GM12878 (cell line): Measurements from ENCODE around the gene EID1. TPM values are rescaled to one million over a fixed set of nuclear protein-coding genes. Genes with fewer than 3 reads are reported as not detected.

ENCODE experiments used
- ATAC-seq: fragments of 200-7000 bp; cut with Tn5 transposase; 3 replicates; pipeline ENCODE4 v1.9.1; 2020; ENCODE audit warnings: mild to moderate bottlenecking, moderate library complexity
- BruUV-seq: library from RNA; stranded (reverse); fragments of 400-500 nt; replicated peaks from 2 replicates; lab custom pipeline; 2021; lab: Mats Ljungman, UMichigan
- CTCF ChIA-PET: fragments of 300-600 bp; sonication (Branson Sonifier 250); formaldehyde crosslinking; extraction: SDS; loops from one replicate; lab custom pipeline; 2021; ENCODE audit warnings: inconsistent platforms; lab: Yijun Ruan, JAX
- POLR2A ChIA-PET: fragments of 350-600 bp; formaldehyde crosslinking; extraction: SDS; loops from one replicate; lab custom pipeline; 2021; ENCODE audit warnings: inconsistent platforms; lab: Charles Lee
- RAD21 ChIA-PET: fragments of 300-600 bp; sonication (Branson Sonifier 250); formaldehyde crosslinking; loops from one replicate; lab custom pipeline; 2023; ENCODE audit warnings: antibody characterized with exemption; ENCODE audit not compliant: unreplicated experiment; lab: Charles Lee
- SMC1A ChIA-PET: fragments of 300-600 bp; sonication (Branson Sonifier 250); formaldehyde crosslinking; loops from one replicate; lab custom pipeline; 2023; ENCODE audit not compliant: unreplicated experiment, uncharacterized antibody; lab: Charles Lee
- DNase-seq: peaks from one replicate; pipeline ENCODE4 v3.0.0-alpha.2; 2011; ENCODE audit warnings: low read depth, low spot score
- FAIRE-seq: peaks from 3 replicates; lab custom pipeline; 2011; peaks lifted over from hg19 to GRCh38; lab: Jason Lieb, UNC
- H2AFZ ChIP-seq: 2 replicates; pipeline ENCODE4 v1.6.0; 2011; ENCODE audit warnings: low read depth, low read length, control low read depth; ENCODE audit not compliant: control insufficient read depth
- H3K27ac ChIP-seq: 2 replicates; pipeline ENCODE4 v1.5.1; 2011; ENCODE audit warnings: control low read depth; ENCODE audit not compliant: control insufficient read depth, insufficient read depth
- H3K27me3 ChIP-seq, 2 experiments: replicated peaks in 1 of 2; 2 replicates each; pipeline versions ENCODE4 v1.6.0 to v1.6.1; 2011; ENCODE audit warnings: low read length in 1 of 2; ENCODE audit not compliant: control insufficient read depth in 2 of 2, insufficient read depth in 2 of 2
- H3K36me3 ChIP-seq, 2 experiments: 2 replicates each; pipeline ENCODE4 v1.5.1; 2011; ENCODE audit warnings: low read length in 1 of 2; ENCODE audit not compliant: control insufficient read depth in 2 of 2, insufficient read depth in 2 of 2
- H3K4me1 ChIP-seq: 2 replicates; pipeline ENCODE4 v1.6.1; 2011; ENCODE audit warnings: mild to moderate bottlenecking, low read length, moderate library complexity, mixed read lengths; ENCODE audit not compliant: control insufficient read depth, insufficient read depth
- H3K4me2 ChIP-seq: 2 replicates; pipeline ENCODE4 v1.6.0; 2011; ENCODE audit warnings: control low read depth; ENCODE audit not compliant: control insufficient read depth, insufficient read depth
- H3K4me3 ChIP-seq: fragments of 200-600 bp; sonication (generic); 2 replicates; pipeline ENCODE4 v1.5.1; 2016
- H3K79me2 ChIP-seq: 2 replicates; pipeline ENCODE4 v1.6.0; 2011; ENCODE audit warnings: low read length; ENCODE audit not compliant: control insufficient read depth, insufficient read depth
- H3K9ac ChIP-seq: 2 replicates; pipeline ENCODE4 v1.8.0; 2011; ENCODE audit warnings: low read length, control low read depth, mixed read lengths; ENCODE audit not compliant: control insufficient read depth, insufficient read depth
- H3K9me3 ChIP-seq: replicated peaks from 3 replicates; pipeline ENCODE4 v1.5.1; 2011; ENCODE audit warnings: mild to moderate bottlenecking, low read length; ENCODE audit not compliant: control insufficient read depth, insufficient read depth
- H4K20me1 ChIP-seq: 2 replicates; pipeline ENCODE4 v1.6.0; 2011; ENCODE audit not compliant: control insufficient read depth, insufficient read depth
- CBX3 ChIP-seq: fragments of 200-600 bp; sonication (generic); IDR thresholded peaks from 2 replicates; pipeline ENCODE4 v1.6.1; 2016; ENCODE audit warnings: low read depth, borderline replicate concordance
- CEBPB ChIP-seq, 2 experiments: fragments of 150-350 bp in 1 of 2; IDR thresholded peaks; 2 replicates each; pipeline ENCODE4 v1.6.1; 2012 to 2014; ENCODE audit warnings: low read depth in 2 of 2, low read length in 2 of 2, borderline replicate concordance in 1 of 2, inconsistent platforms in 1 of 2
- DPF2 ChIP-seq: fragments of 450-650 bp; IDR thresholded peaks from 2 replicates; pipeline ENCODE4 v1.6.1; 2017; ENCODE audit warnings: mild to moderate bottlenecking
- ESRRA ChIP-seq: IDR thresholded peaks from 2 replicates; pipeline ENCODE4 v1.6.1; 2012; ENCODE audit warnings: mild to moderate bottlenecking, low read length, improper control_type of control experiment
- JUNB ChIP-seq: IDR thresholded peaks from 2 replicates; pipeline ENCODE4 v1.6.1; 2016; ENCODE audit warnings: antibody characterized with exemption, mild to moderate bottlenecking
- KDM1A ChIP-seq: fragments of 200-600 bp; sonication (generic); IDR thresholded peaks from 2 replicates; pipeline ENCODE4 v1.6.1; 2016; ENCODE audit warnings: borderline replicate concordance
- LARP7 ChIP-seq: fragments of 450-650 bp; IDR thresholded peaks from 2 replicates; pipeline ENCODE4 v1.6.1; 2017; ENCODE audit warnings: mild to moderate bottlenecking
- MYB ChIP-seq: fragments of 150-350 bp; IDR thresholded peaks from 2 replicates; pipeline ENCODE4 v1.6.1; 2014; ENCODE audit warnings: mild to moderate bottlenecking, low read depth, low read length, borderline replicate concordance
- SMC3 ChIP-seq: IDR thresholded peaks from 2 replicates; pipeline ENCODE4 v1.6.1; 2011; ENCODE audit warnings: low read length, improper control_type of control experiment, borderline replicate concordance
- SUPT20H ChIP-seq: IDR thresholded peaks from 2 replicates; pipeline ENCODE4 v1.6.1; 2011; ENCODE audit warnings: low read depth, mild to moderate bottlenecking, low read length, moderate library complexity, borderline replicate concordance; ENCODE audit not compliant: control insufficient read depth
- ZNF24 ChIP-seq: fragments of 450-650 bp; IDR thresholded peaks from 2 replicates; pipeline ENCODE4 v1.6.1; 2017; ENCODE audit warnings: antibody characterized with exemption, mild to moderate bottlenecking
- ZNF384 ChIP-seq: IDR thresholded peaks from 2 replicates; pipeline ENCODE4 v1.6.1; 2012; ENCODE audit warnings: low read depth, mild to moderate bottlenecking, low read length, improper control_type of control experiment, borderline replicate concordance
- ZNF622 ChIP-seq: fragments of 450-650 bp; IDR thresholded peaks from 2 replicates; pipeline ENCODE4 v1.6.1; 2017; ENCODE audit warnings: mild to moderate bottlenecking, inconsistent platforms
- ZZZ3 ChIP-seq: IDR thresholded peaks from 2 replicates; pipeline ENCODE4 v1.6.1; 2011; ENCODE audit warnings: low read depth; ENCODE audit not compliant: control insufficient read depth, insufficient read length
- WGBS: methylation state at CpG from one replicate; pipeline ENCODE4 v1.1.6; 2016; ENCODE audit warnings: low lambda C conversion rate; ENCODE audit not compliant: insufficient replicate concordance, insufficient coverage; ENCODE audit errors: missing lambda C conversion rate; 5-methylcytosine and 5-hydroxymethylcytosine counted together
- in situ Hi-C: fragments of 300-500 bp; cut with MboI; formaldehyde crosslinking; loops from 9 replicates; pipeline ENCODE4 v1.14.3; 2018; ENCODE audit warnings: mixed read lengths
- intact Hi-C: fragments of 100-400 bp; cut with micrococcal nuclease; formaldehyde crosslinking; loops from one replicate; pipeline ENCODE4 v1.14.2; 2022; ENCODE audit not compliant: unreplicated experiment
- polyA plus RNA-seq, 11 experiments: library from polyadenylated mRNA; depleted of rRNA in 4 of 11; unstranded in 6 of 11; stranded (reverse) in 5 of 11; fragments of >200 nt; fragmentation: Nextera tagmentation in 4 of 11; fragmentation: Illumina TruSeq in 1 of 11; extraction: Ambion mirVana in 4 of 11; extraction: Trizol in 1 of 11; gene quantifications; 1 replicate in 1 of 11; 2 replicates in 10 of 11; pipeline versions ENCODE4 v1.2.1 to v1.2.3, GENCODE V29; 2011 to 2016; ENCODE audit warnings: inconsistent platforms in 2 of 11, missing spikeins in 2 of 11, low read depth in 1 of 11
- total RNA-seq, 4 experiments: library from RNA; depleted of rRNA in 3 of 4; stranded (reverse); fragments of >200 nt in 3 of 4; fragmentation: Illumina TruSeq in 1 of 4; extraction: Trizol in 1 of 4; gene quantifications; 2 replicates each; pipeline versions ENCODE4 v1.2.1 to v1.2.3, GENCODE V29; 2013 to 2021
- TF ChIP-seq, protein P1 (sequence below): IDR thresholded peaks from 2 replicates; pipeline ENCODE4 v1.6.1; 2011; ENCODE audit warnings: borderline replicate concordance, low read depth, mild to moderate bottlenecking, moderate library complexity, low read length; ENCODE audit not compliant: insufficient read depth, poor library complexity, severe bottlenecking
- TF ChIP-seq, protein P2 (sequence below): fragments of 450-650 bp; formaldehyde crosslinking; IDR thresholded peaks from 2 replicates; pipeline ENCODE4 v1.4.0; 2022; ENCODE audit warnings: mild to moderate bottlenecking, moderate library complexity

The EID1 gene
- total and polyA plus RNA-seq, 10 of the 15 experiments (the other 5 are each of a cell fraction or from before 2014, with no cell fraction given): 45.6 to 210 (median 124) TPM

DNA sequence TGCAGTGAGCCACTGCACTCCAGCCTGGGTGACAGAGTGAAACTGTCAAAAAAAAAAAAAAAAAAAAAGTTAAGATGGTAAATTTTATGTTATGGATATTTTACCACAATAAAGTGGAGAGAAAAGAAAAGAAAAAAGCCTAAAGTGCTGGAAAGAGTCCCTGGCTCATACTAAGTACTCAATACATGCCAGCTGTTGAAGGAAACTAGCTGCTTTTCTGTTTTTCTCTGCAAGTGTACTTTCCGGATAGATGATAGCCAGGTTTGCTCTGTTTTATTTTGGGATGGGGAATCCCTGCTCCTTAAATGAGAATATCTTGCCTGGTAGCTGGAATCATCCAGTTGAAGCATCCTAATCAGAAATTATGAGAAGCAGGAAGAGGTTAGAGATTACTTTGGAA, 10.9 kb downstream of the EID1 start (continued):
- TF ChIP-seq, protein P1, sequence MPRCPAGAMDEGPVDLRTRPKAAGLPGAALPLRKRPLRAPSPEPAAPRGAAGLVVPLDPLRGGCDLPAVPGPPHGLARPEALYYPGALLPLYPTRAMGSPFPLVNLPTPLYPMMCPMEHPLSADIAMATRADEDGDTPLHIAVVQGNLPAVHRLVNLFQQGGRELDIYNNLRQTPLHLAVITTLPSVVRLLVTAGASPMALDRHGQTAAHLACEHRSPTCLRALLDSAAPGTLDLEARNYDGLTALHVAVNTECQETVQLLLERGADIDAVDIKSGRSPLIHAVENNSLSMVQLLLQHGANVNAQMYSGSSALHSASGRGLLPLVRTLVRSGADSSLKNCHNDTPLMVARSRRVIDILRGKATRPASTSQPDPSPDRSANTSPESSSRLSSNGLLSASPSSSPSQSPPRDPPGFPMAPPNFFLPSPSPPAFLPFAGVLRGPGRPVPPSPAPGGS: no peak
- no peak for TF ChIP-seq LARP7
- no peak for TF ChIP-seq CEBPB (IDR thresholded peaks at IDR 0.05; ENCODE audit: borderline replicate concordance in 1 of 2, low read depth in 2 of 2, low read length in 2 of 2)
- TF ChIP-seq ZNF622: no peak

DNA sequence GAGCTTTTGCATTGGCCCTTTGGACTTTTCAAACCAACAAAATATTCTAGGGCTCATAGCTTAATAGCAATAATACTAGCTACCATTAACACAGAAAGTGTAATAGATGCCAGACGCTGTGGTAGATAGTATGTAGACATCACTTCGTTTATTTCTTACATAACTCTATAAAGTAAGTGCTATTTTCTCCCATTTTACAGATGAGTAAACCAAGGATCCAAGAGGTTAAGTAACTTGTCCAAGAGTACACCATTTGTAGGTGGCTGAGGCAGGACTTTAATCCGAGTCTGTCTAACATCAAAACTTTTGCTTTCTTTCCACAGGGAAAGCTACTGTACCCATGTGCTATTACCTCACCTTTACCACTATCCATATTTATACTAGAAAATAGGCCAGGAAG, 12.0 kb downstream of the EID1 start:
- Histone ChIP-seq H4K20me1 (no peaks in the 10 kb centered on the region), H3K79me2 (no peaks in the 10 kb centered on the region), H3K4me3 (no peak overlapping the region), H3K9ac (no peak overlapping the region), H3K27me3 (no peaks in the 10 kb centered on the region), H3K4me1 (no peaks in the 10 kb centered on the region), H3K4me2 (no peak overlapping the region), H3K36me3 (no peaks in the 10 kb centered on the region), H3K27ac (no peak overlapping the region), H2AFZ (no peak overlapping the region), H3K9me3 (no peaks in the 10 kb centered on the region)
- FAIRE-seq (no peak), ATAC-seq (no peak), DNase-seq (no peak)
- TF ChIP-seq ESRRA: no peak
- TF ChIP-seq ZZZ3: no peak
- TF ChIP-seq DPF2: no peak
- TF ChIP-seq, protein P2, sequence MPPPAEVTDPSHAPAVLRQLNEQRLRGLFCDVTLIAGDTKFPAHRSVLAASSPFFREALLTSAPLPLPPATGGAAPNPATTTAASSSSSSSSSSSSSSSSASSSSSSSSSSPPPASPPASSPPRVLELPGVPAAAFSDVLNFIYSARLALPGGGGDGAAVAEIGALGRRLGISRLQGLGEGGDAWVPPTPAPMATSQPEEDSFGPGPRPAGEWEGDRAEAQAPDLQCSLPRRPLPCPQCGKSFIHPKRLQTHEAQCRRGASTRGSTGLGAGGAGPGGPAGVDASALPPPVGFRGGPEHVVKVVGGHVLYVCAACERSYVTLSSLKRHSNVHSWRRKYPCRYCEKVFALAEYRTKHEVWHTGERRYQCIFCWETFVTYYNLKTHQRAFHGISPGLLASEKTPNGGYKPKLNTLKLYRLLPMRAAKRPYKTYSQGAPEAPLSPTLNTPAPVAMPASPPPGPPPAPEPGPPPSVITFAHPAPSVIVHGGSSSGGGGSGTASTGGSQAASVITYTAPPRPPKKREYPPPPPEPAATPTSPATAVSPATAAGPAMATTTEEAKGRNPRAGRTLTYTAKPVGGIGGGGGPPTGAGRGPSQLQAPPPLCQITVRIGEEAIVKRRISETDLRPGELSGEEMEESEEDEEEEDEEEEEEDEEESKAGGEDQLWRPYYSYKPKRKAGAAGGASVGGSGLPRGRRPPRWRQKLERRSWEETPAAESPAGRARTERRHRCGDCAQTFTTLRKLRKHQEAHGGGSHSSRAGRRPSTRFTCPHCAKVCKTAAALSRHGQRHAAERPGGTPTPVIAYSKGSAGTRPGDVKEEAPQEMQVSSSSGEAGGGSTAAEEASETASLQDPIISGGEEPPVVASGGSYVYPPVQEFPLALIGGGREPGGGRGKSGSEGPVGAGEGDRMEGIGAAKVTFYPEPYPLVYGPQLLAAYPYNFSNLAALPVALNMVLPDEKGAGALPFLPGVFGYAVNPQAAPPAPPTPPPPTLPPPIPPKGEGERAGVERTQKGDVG (CRISPR knock-in tag): no peak
- TF ChIP-seq CBX3: no peak
- TF ChIP-seq SMC3: no peak
- no peak for TF ChIP-seq JUNB
- TF ChIP-seq ZNF384: no peak
- no peak for TF ChIP-seq KDM1A
- no peak for TF ChIP-seq MYB
- no peak for TF ChIP-seq SUPT20H
- no peak for TF ChIP-seq ZNF24
- intact Hi-C loops: no loop called here
- ChIA-PET SMC1A (interaction anchor here (1.0 to 3.3 kb wide), 8 partner anchors 9 to 257 kb away, joined by 3 to 12 read pairs (median 4); partner anchors contain the start of genes EID1 and SHC4), RAD21 (interaction anchor here (1.1 to 3.9 kb wide), 4 partner anchors 12 to 86 kb away, joined by 3 to 16 read pairs (median 4); partner anchors contain the start of gene EID1), POLR2A (no interaction called here), CTCF (interaction anchor here (0.7 to 4.5 kb wide), 7 partner anchors 9 to 256 kb away, joined by 3 to 21 read pairs (median 4); partner anchors contain the start of genes EID1 and SHC4)
- in situ Hi-C loops: no loop called here
- 60% methylated on average over 3 of the region's 3 CpGs for WGBS
- no TSS peak for BruUV-seq
